Amniotic epithelial cell (primary cell): Measurements from ENCODE around the gene AQP10.
"Not testable (repeated sequence)": the region's sequence is repeated elsewhere in the genome, so short reads cannot be mapped to it uniquely, and the experiment has no call there.

Source experiments
- DNase-seq: peaks from one replicate; pipeline ENCODE4 v3.0.0-alpha.2; 2010; ENCODE audit warnings: low read depth

Gene AQP10

GRCh38 chr1:154344977-154345837, 24.3 kb downstream of the AQP10 start:
- DNase-seq = peak; percentile 48

- no peak for DNase-seq
Measured at GRCh38 chr1:154346276-154346917, 25.5 kb downstream of the AQP10 start.

GRCh38 chr1:154347961-154348360, 27.1 kb downstream of the AQP10 start:
- DNase-seq = no peak

GRCh38 chr1:154348429-154349076, 27.7 kb downstream of the AQP10 start:
- DNase-seq = no peak

- no peak for DNase-seq
Measured at GRCh38 chr1:154349121-154349520, 28.2 kb downstream of the AQP10 start.

GRCh38 chr1:154350383-154350782, 29.5 kb downstream of the AQP10 start:
- no peak for DNase-seq

- no peak for DNase-seq
Measured at GRCh38 chr1:154351363-154352068, 30.6 kb downstream of the AQP10 start.

- DNase-seq = no peak
Measured at GRCh38 chr1:154352245-154352580, 31.3 kb downstream of the AQP10 start.

- DNase-seq = peak; percentile 43
Measured at GRCh38 chr1:154352581-154353459, 31.9 kb downstream of the AQP10 start.

GRCh38 chr1:154353460-154353904, 32.6 kb downstream of the AQP10 start:
- DNase-seq = peak; percentile 79

GRCh38 chr1:154353966-154354365, 33.1 kb downstream of the AQP10 start:
- DNase-seq = no peak

- DNase-seq = no peak
Measured at GRCh38 chr1:154358519-154358918, 37.6 kb downstream of the AQP10 start.

- DNase-seq = no peak
Measured at GRCh38 chr1:154360288-154360687, 39.4 kb downstream of the AQP10 start.

- DNase-seq = not testable (repeated sequence)
Measured at GRCh38 chr1:154360881-154361280, 40.0 kb downstream of the AQP10 start.

- DNase-seq = no peak
Measured at GRCh38 chr1:154361357-154361756, 40.5 kb downstream of the AQP10 start.

GRCh38 chr1:154371436-154371835, 50.5 kb downstream of the AQP10 start:
- DNase-seq = no peak

GRCh38 chr1:154373777-154374357, 53.0 kb downstream of the AQP10 start:
- DNase-seq = not testable (repeated sequence)
